Neural progenitor cell (in vitro differentiated cells): ENCODE results near the gene C17orf50.

Source experiments
- EZH2 ChIP-seq: fragments of 200-600 bp; sonication (generic); IDR thresholded peaks from 2 replicates; pipeline ENCODE4 v1.6.1; 2017; ENCODE audit warnings: antibody characterized with exemption, mild to moderate bottlenecking, moderate library complexity
- EZH2phosphoT487 ChIP-seq: fragments of 200-600 bp; sonication (generic); IDR thresholded peaks from 2 replicates; pipeline ENCODE4 v1.6.1; 2017; ENCODE audit warnings: antibody characterized with exemption
- TF ChIP-seq, protein P1 (sequence below): fragments of 200-600 bp; sonication (generic); IDR thresholded peaks from 2 replicates; pipeline ENCODE4 v1.5.1; 2017; ENCODE audit warnings: antibody characterized with exemption, mild to moderate bottlenecking

DNA sequence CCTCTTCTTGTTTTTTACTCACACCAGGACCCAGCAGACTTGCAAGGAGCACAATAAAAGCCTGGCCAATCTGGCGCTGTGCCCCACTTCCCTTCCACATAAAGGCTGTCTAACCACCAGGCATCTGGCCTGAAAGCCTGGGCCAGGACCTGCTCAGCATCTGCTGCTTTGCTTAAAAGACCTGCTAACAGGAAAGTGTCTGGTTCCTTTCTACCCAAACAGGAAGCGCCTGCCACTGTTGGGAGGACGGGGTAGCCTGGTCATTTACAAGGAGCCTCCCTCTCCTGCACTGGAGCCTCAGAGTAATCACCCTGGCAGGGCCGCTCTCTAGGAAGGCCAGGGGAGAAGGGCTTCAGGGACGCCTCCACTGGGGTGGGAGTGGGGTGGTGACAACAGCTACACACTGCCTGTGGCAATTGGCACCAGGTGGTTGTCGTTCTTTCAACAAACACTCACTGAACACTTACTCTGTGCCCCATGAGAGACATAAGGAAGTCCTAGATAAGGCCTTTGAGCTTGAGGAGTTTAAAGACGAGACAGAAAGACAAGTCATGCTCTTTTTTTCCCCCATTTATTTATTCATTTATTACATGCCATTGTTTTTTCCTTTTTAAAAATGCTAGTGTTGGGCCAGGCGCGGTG is 41.0 kb downstream of the C17orf50 start:
- TF ChIP-seq, protein P1, sequence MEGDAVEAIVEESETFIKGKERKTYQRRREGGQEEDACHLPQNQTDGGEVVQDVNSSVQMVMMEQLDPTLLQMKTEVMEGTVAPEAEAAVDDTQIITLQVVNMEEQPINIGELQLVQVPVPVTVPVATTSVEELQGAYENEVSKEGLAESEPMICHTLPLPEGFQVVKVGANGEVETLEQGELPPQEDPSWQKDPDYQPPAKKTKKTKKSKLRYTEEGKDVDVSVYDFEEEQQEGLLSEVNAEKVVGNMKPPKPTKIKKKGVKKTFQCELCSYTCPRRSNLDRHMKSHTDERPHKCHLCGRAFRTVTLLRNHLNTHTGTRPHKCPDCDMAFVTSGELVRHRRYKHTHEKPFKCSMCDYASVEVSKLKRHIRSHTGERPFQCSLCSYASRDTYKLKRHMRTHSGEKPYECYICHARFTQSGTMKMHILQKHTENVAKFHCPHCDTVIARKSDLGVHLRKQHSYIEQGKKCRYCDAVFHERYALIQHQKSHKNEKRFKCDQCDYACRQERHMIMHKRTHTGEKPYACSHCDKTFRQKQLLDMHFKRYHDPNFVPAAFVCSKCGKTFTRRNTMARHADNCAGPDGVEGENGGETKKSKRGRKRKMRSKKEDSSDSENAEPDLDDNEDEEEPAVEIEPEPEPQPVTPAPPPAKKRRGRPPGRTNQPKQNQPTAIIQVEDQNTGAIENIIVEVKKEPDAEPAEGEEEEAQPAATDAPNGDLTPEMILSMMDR: no peak
- TF ChIP-seq EZH2 (no peak), EZH2phosphoT487 (no peak)
